Ishikawa (cell line): ENCODE measurements around the gene ZBTB16.

Experiments
- CEBPB ChIP-seq: IDR thresholded peaks from 2 replicates; pipeline ENCODE4 v1.6.1; 2012
- CREB1 ChIP-seq: IDR thresholded peaks from 2 replicates; pipeline ENCODE4 v1.6.1; 2012; ENCODE audit warnings: low read depth
- EGR1 ChIP-seq: IDR thresholded peaks from 2 replicates; pipeline ENCODE4 v1.6.1; 2012
- EP300 ChIP-seq: IDR thresholded peaks from 2 replicates; pipeline ENCODE4 v1.6.1; 2012; ENCODE audit warnings: borderline replicate concordance
- FOXM1 ChIP-seq: IDR thresholded peaks from 2 replicates; pipeline ENCODE4 v1.6.1; 2012; ENCODE audit warnings: low read depth, borderline replicate concordance
- MAX ChIP-seq: IDR thresholded peaks from 2 replicates; pipeline ENCODE4 v1.6.1; 2012
- NFIC ChIP-seq: IDR thresholded peaks from 2 replicates; pipeline ENCODE4 v1.6.1; 2012
- RAD21 ChIP-seq: IDR thresholded peaks from 2 replicates; pipeline ENCODE4 v1.6.1; 2012; ENCODE audit warnings: low read depth
- TAF1 ChIP-seq: IDR thresholded peaks from 2 replicates; pipeline ENCODE4 v1.6.1; 2012; ENCODE audit warnings: low read depth, mild to moderate bottlenecking
- TCF12 ChIP-seq: IDR thresholded peaks from 2 replicates; pipeline ENCODE4 v1.6.1; 2012; ENCODE audit warnings: low read depth
- TEAD4 ChIP-seq: IDR thresholded peaks from 2 replicates; pipeline ENCODE4 v1.6.1; 2012
- USF1 ChIP-seq: IDR thresholded peaks from 2 replicates; pipeline ENCODE4 v1.6.1; 2012
- YY1 ChIP-seq: IDR thresholded peaks from 2 replicates; pipeline ENCODE4 v1.6.1; 2012; ENCODE audit warnings: low read depth
- TF ChIP-seq, protein P1 (sequence below): IDR thresholded peaks from 2 replicates; pipeline ENCODE4 v1.6.1; 2012; ENCODE audit warnings: low read depth, mild to moderate bottlenecking

GRCh38 chr11:114092478-114092877 is 33.0 kb downstream of the ZBTB16 start:
- TF ChIP-seq MAX (no peak), TAF1 (no peak), FOXM1 (no peak), YY1 (no peak), EP300 (no peak), CREB1 (no peak), CEBPB (no peak), EGR1 (no peak), NFIC (no peak), TCF12 (no peak), RAD21 (no peak), TEAD4 (no peak), USF1 (no peak)
- TF ChIP-seq, protein P1, sequence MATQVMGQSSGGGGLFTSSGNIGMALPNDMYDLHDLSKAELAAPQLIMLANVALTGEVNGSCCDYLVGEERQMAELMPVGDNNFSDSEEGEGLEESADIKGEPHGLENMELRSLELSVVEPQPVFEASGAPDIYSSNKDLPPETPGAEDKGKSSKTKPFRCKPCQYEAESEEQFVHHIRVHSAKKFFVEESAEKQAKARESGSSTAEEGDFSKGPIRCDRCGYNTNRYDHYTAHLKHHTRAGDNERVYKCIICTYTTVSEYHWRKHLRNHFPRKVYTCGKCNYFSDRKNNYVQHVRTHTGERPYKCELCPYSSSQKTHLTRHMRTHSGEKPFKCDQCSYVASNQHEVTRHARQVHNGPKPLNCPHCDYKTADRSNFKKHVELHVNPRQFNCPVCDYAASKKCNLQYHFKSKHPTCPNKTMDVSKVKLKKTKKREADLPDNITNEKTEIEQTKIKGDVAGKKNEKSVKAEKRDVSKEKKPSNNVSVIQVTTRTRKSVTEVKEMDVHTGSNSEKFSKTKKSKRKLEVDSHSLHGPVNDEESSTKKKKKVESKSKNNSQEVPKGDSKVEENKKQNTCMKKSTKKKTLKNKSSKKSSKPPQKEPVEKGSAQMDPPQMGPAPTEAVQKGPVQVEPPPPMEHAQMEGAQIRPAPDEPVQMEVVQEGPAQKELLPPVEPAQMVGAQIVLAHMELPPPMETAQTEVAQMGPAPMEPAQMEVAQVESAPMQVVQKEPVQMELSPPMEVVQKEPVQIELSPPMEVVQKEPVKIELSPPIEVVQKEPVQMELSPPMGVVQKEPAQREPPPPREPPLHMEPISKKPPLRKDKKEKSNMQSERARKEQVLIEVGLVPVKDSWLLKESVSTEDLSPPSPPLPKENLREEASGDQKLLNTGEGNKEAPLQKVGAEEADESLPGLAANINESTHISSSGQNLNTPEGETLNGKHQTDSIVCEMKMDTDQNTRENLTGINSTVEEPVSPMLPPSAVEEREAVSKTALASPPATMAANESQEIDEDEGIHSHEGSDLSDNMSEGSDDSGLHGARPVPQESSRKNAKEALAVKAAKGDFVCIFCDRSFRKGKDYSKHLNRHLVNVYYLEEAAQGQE = no peak
